GM18502 (cell line): Measurements from ENCODE around the gene RAB11B.
"Not testable (repeated sequence)": the region's sequence is repeated elsewhere in the genome, so short reads cannot be mapped to it uniquely, and the experiment has no call there.

Source experiments
- ATAC-seq: cut with Tn5 transposase; IDR thresholded peaks from one replicate; pipeline ENCODE4 v1.9.1; 2021; ENCODE audit warnings: mild to moderate bottlenecking; ENCODE audit not compliant: unreplicated experiment, poor library complexity

RAB11B gene

GRCh38 chr19:8389891-8390616 is at the start of gene RAB11B:
RAB11B (plus strand) TSS chr19:8390360; CDS start chr19:8390417, 57 bp downstream.
- peak; percentile 91 for ATAC-seq

- not testable (repeated sequence) for ATAC-seq
Measured at GRCh38 chr19:8341504-8341903, 48.7 kb upstream of the RAB11B start.

- ATAC-seq = no peak
Measured at GRCh38 chr19:8342316-8342683, 47.9 kb upstream of the RAB11B start.

- ATAC-seq = peak; percentile 88
Measured at GRCh38 chr19:8342684-8343482, 47.3 kb upstream of the RAB11B start, which contains the start of gene KANK3. KANK3 (minus strand) TSS chr19:8343262; CDS start chr19:8337828, 5,434 bp downstream.

GRCh38 chr19:8343483-8343844 is 46.7 kb upstream of the RAB11B start:
- no peak for ATAC-seq

- not testable (repeated sequence) for ATAC-seq
Measured at GRCh38 chr19:8349629-8350372, 40.4 kb upstream of the RAB11B start.

- ATAC-seq = no peak
Measured at GRCh38 chr19:8352134-8352827, 37.9 kb upstream of the RAB11B start.

- ATAC-seq = not testable (repeated sequence)
Measured at GRCh38 chr19:8352845-8353244, 37.3 kb upstream of the RAB11B start.

GRCh38 chr19:8355631-8356402 is 34.3 kb upstream of the RAB11B start:
- ATAC-seq = no peak

- no peak for ATAC-seq
Measured at GRCh38 chr19:8357007-8357521, 33.1 kb upstream of the RAB11B start.

GRCh38 chr19:8358948-8359347 is 31.2 kb upstream of the RAB11B start:
- ATAC-seq = no peak

- no peak for ATAC-seq
Measured at GRCh38 chr19:8360196-8360595, 30.0 kb upstream of the RAB11B start.

- no peak for ATAC-seq
Measured at GRCh38 chr19:8361921-8362793, 28.0 kb upstream of the RAB11B start.

- ATAC-seq = no peak
Measured at GRCh38 chr19:8363803-8364771, 26.1 kb upstream of the RAB11B start, which contains the start of gene ANGPTL4. ANGPTL4 (plus strand) TSS chr19:8364155; CDS start chr19:8364322, 167 bp downstream.

GRCh38 chr19:8366121-8366581 is 24.0 kb upstream of the RAB11B start:
- ATAC-seq = no peak

GRCh38 chr19:8366961-8367326 is 23.2 kb upstream of the RAB11B start:
- no peak for ATAC-seq
